Measurements from ENCODE around the gene KLHL40.

The KLHL40 gene

DNA sequence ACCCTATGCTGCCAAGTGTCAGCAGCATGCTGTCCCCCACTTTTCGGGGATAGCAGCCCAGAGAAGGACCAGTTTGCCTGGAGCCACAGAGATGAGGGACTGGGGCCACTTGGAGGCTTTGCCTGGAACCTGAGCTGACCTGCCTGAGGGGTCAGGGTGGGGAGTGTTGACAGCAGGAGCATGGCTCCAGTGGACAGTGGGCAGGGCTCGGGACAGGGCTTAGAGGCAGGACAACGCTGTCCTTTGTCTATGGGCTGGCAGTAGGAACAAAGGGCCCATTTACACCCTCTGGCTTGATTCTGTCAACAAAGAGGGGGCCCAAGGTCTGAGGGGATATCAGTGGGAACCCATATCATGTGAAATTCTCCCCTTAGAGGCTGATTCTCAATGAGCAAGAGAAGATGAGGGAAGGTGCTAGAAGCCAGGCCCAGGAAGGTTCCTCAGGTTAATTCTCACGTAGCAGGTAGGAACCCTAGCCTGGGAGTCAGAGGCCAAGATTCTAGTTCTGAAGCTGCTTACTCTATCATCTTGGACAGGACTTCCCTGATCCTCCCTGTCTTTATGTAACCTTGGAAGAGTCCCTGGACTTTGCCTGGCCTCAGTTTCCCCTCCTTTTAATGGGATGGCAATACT is 47.0 kb downstream of the KLHL40 start:
- TF ChIP-seq, protein P1, sequence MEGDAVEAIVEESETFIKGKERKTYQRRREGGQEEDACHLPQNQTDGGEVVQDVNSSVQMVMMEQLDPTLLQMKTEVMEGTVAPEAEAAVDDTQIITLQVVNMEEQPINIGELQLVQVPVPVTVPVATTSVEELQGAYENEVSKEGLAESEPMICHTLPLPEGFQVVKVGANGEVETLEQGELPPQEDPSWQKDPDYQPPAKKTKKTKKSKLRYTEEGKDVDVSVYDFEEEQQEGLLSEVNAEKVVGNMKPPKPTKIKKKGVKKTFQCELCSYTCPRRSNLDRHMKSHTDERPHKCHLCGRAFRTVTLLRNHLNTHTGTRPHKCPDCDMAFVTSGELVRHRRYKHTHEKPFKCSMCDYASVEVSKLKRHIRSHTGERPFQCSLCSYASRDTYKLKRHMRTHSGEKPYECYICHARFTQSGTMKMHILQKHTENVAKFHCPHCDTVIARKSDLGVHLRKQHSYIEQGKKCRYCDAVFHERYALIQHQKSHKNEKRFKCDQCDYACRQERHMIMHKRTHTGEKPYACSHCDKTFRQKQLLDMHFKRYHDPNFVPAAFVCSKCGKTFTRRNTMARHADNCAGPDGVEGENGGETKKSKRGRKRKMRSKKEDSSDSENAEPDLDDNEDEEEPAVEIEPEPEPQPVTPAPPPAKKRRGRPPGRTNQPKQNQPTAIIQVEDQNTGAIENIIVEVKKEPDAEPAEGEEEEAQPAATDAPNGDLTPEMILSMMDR (IDR thresholded peaks at IDR 0.05; ENCODE audit: control insufficient read depth, extremely low read depth, insufficient read depth): no peak
- DNase-seq (ENCODE audit: low read depth): no peak
- no peak overlapping the region for H3K4me3 ChIP-seq (ENCODE audit: low read depth, low read length)

DNA sequence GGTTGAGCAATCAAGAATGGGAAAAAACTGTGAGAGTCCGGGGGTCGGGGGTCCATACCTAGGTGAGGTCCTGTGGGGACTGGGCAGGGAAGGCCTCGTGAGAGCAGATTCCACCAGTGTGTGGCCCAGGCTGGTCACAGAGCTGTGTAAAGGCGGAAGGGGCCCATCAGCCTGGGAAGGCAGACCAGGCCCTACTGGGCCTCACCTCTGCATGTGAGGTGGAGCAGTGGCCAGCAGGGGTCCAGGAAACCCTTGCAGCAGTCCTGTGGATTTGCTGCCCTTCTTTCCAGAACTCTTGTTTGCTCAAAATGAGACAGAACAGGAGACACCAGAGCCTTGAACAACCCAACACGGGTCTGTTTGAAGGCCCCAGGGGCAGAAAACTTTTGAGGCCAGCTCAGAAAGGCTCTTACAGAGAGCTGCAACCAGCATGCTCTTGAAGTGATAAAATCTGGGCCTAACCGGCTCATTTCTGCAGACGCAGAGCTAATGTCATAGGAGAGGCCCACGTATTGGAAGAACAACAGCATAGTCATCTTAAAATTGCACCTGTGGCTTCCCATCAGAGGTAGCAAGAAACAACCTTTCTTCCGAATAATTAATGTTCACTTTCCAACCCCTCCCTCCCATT is 47.6 kb downstream of the KLHL40 start:
- H3K4me3 ChIP-seq (ENCODE audit: low read depth, low read length): no peak overlapping the region
- no peak for DNase-seq (ENCODE audit: low read depth)
- TF ChIP-seq, protein P1 (IDR thresholded peaks at IDR 0.05; ENCODE audit: control insufficient read depth, extremely low read depth, insufficient read depth): no peak

DNA sequence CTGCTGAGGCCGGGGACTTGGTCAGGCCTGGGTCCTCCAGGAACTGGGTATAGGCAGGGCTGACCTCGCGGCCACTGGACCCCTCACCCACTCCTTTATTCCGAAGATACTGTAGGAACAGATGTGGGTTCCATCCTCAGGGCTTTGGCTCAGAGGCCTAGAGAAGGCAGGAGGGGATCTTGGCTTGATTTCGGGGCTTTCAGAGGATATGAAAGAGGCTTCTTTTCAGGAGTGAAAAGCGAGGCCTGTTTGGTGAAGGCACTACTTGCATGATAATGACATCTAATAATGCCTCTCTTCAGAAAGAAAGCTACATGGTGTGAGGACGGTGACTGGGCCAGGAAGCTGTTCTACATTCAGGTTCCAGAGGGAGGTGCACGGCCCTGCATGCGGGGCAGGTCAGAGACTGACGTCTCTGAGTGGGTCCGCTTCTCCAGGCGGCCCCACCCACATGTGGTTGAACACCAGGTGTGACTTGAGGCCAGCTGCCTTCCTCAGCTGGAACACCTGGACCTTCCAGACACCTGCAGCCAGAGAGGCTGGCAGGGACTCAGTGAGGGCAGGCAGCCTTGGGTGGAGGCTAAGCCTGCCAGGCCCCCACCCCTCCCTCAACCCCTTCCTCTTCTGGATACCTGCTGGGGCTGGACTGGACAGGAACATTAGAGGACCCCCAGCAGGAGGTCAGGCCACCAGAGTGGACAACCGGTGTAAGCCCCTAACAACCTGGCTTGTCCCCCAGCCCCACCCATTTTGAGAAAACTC is 48.3 kb downstream of the KLHL40 start:
- TF ChIP-seq, protein P1 (IDR thresholded peaks at IDR 0.05; ENCODE audit: control insufficient read depth, extremely low read depth, insufficient read depth): no peak
- no peak for DNase-seq (ENCODE audit: low read depth)
- H3K4me3 ChIP-seq (ENCODE audit: low read depth, low read length): no peak overlapping the region

DNA sequence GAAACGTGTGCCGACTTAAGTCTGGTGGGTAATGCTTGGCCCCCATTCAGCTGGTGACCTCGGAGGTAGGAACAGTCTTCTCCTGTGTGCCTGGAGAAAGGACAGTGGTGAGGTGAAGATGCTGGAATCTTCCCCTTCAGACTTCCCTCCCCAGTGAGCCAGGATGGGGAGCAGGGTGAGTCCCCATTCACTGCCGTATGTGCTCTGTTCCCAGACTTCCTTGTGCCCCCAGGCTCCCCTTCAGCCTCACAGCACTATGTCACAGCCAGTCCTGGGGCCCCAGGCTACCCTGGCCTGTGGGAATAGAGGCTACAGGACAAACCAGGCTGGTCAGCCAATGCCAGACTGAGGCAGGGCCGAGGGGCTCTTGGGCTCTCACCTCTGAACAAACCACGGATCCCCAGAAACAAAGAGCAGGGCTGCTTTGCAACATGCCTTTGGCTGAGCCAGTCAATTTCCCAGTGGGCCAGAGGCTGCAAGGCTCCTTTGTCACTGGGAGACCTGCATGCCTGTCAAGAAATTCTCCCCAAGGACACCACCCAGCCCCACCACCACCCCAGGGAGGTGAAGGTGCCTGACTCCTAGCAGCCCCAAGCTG is 49.0 kb downstream of the KLHL40 start:
- TF ChIP-seq, protein P1 (IDR thresholded peaks at IDR 0.05; ENCODE audit: control insufficient read depth, extremely low read depth, insufficient read depth): no peak

DNA sequence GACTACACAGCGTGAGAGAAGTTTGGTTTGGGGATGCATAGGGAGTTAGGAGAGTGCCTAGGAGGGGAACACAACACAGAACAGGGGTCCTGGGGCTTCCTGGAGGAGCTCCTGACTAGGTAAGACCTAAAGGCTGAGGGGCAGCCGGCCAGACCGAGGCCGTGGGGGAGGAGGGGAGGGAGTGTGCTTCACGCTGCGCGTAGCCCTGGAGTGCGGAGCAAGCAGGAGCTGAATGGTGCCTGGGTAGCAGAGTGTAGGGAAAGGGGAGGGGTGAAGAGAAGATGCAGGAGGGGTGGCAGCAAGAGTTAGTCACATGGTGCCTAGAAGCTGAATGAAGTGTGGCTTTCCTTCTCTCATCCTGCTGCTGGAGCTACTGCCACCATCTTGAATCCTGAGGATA is 49.7 kb downstream of the KLHL40 start:
- no peak for DNase-seq (ENCODE audit: low read depth)
- no peak overlapping the region for H3K4me3 ChIP-seq (ENCODE audit: low read depth, low read length)
- TF ChIP-seq, protein P1 (IDR thresholded peaks at IDR 0.05; ENCODE audit: control insufficient read depth, extremely low read depth, insufficient read depth): no peak

More for the DNA sequence above, 49.0 kb downstream of the KLHL40 start:
- H3K4me3 ChIP-seq (ENCODE audit: low read depth, low read length): no peak overlapping the region
- DNase-seq (ENCODE audit: low read depth): no peak

DNA sequence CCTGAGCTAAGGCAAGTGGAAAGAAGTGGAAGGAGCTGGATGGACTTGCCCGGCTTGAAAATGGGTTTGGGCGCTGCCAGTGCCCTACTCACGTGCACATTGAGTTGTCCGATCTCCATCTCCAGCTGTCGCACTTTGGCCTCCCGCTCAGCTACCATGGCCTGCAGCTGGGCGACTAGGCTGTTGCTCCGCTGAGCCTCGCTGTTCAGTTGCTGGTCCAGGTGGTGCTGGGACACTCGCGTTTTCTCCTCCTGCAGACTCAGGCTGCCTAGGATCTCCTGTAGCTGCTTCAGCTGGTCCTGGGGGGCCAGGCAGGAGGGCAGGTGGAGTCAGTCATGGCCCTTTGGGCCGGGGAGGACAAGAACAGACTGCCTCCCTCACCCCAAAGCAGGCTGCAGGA is 50.3 kb downstream of the KLHL40 start:
- no peak overlapping the region for H3K4me3 ChIP-seq (ENCODE audit: low read depth, low read length)
- no peak for DNase-seq (ENCODE audit: low read depth)
- TF ChIP-seq, protein P1 (IDR thresholded peaks at IDR 0.05; ENCODE audit: control insufficient read depth, extremely low read depth, insufficient read depth): no peak
